Measurements from ENCODE around the gene AGBL1.
A peak's percentile ranks its signal among the peaks of the same experiment; 100 is the strongest.
"Not testable (repeated sequence)": the region's sequence is repeated elsewhere in the genome, so short reads cannot be mapped to it uniquely, and the experiment has no call there.

The AGBL1 gene

GRCh38 chr15:86425746-86426145 is 346.1 kb downstream of the AGBL1 start:
- no peak for DNase-seq

GRCh38 chr15:86432861-86433260 is 353.2 kb downstream of the AGBL1 start:
- no peak for DNase-seq

DNA sequence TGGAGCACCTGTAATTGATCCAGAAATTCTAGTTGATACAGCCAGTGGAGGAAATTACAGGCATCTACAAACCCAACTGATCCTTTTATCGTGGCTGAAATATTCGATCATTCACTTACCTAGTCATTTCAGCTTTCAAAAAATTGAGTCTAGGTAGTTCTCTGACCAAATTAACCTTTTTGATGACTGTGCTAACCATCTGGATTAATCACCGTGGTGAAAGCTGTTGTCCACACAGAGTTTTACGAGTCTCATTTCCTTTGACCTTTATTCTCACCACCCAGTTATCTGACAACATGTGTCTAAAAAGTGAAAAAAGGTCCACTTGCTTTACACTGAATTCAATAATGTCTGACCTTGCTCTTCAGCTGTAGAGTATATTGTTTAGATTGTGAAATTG is 354.3 kb downstream of the AGBL1 start:
- DNase-seq, result no peak

DNA sequence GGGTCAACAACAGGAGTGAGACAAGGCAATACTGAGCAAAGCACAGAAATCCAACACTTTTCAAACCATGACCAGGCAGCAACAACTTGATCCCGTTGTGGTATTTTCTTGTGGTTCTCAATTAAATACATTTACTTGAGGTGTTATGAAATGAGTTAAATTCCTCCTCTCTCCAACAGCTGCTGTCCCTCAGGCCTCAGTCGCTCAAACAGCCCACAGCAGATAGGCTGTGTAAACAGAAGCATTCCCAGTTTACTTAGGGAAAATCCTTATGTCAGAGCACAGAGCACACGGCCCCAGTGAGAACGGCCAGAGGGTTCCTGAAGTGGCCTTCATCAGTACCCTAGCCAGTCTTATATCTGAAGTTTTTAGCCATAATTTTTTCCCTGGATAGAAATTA is 359.9 kb downstream of the AGBL1 start:
- DNase-seq, result no peak

DNA sequence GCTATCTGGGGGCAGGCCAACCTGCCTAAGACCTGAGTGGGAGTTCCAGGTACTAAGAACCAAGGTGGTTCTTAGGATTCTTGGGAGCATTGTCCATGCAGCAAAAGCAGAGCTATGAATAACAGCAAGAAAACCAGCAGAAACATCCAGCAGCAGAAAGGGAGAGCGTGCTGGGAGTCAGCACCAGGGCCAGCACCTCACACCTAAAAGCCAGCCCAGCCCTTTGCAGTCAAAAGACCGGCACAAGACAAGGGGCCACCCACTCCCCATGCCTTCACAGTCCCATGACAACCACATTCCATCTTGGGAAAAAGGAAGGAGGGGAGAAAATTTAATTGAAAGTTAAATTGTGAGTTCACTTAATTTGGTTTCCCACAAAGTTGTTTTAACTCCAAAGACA is 364.9 kb downstream of the AGBL1 start:
- no peak for DNase-seq

DNA sequence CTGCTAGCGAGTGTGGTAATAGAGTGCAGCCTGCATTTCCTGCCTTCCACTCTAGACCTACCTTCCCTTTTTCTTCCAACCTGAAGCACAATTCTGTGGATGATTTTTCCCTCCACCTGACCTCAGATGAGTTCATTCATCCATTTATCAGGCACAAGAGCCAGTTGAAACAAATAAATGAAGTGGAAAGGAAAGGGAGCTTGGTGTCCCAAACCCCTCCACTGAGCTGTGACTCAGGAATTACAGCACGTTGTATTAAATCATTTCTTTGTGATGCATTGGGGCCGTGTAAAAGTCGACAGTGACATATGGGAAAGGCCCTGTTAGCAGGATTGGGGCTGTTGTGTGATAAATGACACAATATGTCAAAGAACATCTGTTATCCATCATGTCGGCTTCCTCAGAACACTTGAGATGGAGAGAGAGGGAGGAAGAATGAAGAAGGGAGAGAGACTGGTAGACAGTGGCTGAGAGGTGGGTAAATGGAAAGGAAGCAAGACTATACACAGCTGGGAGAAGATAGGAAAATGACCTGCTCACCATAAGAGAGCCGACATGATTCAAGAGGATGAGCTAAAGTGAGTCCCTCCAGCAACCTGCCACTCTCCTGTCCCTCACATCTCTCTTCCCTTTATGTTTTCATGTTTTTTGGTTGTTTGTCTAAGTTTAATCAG is 366.0 kb downstream of the AGBL1 start:
- DNase-seq, result peak; percentile 97

DNA sequence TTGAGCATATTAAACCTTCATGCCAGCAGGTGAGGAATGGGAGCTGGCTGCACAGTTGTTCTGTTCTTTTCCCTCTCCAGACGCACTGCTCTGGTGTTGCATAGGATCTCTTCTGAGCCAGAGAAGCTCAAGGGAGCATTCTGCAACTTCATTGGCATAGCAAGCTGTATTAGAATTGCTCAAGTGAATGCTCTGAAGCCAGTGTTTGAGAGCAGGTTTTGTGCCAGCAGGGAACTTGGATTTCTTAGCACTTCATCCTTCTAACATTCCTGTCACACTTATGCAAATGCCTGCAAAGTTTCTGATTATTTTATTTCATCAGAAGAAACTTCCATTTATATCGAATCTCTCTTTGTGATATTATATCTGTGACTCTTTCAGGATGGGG is 366.6 kb downstream of the AGBL1 start:
- peak; percentile 85 for DNase-seq

- not testable (repeated sequence) for DNase-seq
Observed at GRCh38 chr15:86465470-86466039, 385.9 kb downstream of the AGBL1 start.

- no peak for DNase-seq
Observed at GRCh38 chr15:86481720-86482119, 402.0 kb downstream of the AGBL1 start.

- DNase-seq, result peak; percentile 39
Observed at GRCh38 chr15:86483936-86484335, 404.3 kb downstream of the AGBL1 start.

- DNase-seq, result no peak
Observed at GRCh38 chr15:86488046-86488445, 408.4 kb downstream of the AGBL1 start.

DNA sequence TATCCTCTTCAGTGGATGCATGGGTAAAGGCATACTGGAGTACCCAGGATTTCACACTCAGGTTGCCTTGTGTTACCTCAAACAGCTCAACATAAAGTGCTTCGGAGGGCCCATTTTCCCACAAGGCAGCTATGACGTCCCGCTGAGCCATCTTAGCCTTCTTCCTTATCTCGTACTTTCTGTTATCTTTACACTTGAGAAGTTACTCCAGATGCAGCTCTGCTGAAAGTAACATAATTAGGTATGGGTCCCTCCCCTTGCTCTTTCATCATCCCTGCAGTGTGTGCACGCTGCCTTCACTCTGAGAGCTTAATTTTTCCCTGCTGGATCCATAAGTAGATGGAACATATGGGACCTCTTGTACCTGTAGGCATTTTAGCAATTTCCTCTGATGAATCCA is 410.3 kb downstream of the AGBL1 start:
- peak; percentile 48 for DNase-seq

- no peak for DNase-seq
Observed at GRCh38 chr15:86491118-86491517, 411.4 kb downstream of the AGBL1 start.

DNA sequence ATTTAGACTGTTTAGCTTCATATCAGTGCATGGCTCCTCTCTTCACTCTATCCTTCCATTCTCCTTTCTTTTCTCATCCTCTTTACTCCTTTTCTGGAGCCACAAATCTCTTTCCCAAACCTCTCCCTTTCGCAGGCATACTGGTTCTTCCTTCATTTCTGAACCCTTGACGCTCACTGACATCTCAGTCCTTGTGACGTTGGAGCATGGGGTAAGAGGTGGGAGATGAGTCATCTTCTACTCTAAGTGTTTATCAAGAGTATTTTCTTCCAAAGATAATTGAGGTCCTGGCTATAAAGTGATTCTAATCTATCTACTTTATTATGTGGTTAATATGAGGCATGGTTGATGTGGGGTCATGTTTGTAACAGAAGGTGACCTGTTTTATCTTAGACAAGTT is 414.2 kb downstream of the AGBL1 start:
- no peak for DNase-seq

DNA sequence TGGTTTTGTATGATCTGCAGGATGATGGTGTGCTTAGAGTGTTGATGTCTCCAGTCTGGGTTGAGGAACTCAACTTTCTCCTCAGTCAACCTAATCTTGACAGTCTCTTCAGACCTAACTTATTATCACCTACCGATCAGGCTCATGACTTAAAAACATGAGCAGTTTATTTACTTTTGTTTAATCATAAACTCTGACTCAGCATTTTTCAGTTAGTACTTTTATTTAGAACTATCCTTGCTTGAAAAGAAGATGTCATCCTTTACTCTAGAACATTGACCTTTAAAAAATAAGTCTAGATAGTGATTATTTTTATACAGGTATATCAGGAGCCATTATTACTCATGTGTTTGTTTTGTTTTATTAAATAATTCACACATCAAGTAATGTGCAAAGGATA is 414.8 kb downstream of the AGBL1 start:
- no peak for DNase-seq

DNA sequence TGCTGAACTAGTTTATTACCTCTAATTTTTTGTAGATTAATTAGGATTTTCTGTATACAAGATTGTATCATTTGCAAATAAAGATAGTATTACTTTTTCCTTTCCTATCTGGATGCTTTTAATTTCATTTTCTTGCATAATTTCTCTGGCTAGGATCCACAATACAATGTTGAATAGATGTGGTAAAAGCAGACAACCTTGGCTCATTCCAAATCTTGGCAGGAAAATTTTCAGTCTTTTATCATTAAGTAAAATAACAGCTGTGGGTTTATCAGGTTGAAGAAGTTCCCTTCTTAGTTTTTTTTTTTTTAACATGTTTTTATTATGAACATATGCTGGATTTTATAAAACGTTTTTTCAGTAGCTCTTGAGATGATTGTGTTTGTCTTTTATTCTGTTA is 422.6 kb downstream of the AGBL1 start:
- DNase-seq, result peak; percentile 38

DNA sequence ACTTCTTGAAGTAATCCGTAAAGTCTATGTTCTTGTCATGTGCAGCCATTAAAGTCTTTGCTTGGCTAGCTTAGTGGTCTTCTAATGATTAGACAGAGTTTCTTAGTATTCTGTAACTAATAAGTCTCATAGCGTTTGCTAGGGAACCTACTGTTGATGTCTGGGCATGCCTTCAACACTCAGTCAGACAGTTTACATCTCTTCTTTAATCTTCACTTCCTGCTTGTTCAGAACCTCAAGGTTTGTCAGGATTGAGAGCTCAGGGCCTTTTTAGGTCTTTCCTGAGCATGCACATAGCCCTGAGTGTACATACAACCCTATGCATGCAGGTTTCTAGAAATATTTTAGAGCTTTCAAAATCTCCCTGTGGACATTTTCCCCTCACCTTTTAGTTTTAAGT is 426.3 kb downstream of the AGBL1 start:
- DNase-seq, result no peak

DNA sequence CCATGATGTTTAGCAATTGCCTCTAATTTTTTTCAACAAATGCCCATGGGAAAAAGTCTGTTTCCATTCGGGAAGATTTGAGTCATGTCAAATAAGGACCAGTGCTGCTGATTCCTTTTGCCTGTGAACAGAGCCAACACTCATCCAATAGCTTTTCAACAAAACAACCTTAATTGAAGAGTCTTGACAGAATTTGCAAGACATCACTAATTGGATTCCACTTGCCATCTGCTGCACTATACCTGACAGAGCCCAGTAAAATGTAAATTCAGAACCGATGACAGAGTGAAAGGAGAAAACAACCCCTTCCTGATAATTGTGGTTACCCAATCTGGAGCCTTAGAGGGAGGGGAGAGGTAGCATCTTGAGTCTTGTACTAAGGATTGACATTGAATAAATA is 426.7 kb downstream of the AGBL1 start:
- DNase-seq, result peak; percentile 89

DNA sequence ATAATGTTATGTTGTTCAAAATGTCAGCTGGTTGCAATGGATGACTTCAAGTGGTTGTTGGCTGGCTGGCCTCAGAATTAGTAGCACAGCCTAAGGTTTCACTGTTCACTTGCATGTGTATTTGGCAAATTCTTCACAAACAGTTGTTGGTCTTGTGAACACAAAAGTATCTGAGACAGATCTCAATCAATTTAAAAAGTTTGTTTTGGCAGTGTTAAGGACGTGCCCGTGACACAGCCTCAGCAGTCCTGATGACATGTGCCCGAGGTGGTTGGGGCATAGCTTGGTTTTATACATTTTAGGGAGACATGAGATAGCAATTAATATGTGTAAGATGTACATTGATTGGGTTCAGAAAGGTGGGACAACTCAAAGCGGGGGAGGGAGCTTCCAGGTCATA is 436.0 kb downstream of the AGBL1 start:
- DNase-seq, result no peak

DNA sequence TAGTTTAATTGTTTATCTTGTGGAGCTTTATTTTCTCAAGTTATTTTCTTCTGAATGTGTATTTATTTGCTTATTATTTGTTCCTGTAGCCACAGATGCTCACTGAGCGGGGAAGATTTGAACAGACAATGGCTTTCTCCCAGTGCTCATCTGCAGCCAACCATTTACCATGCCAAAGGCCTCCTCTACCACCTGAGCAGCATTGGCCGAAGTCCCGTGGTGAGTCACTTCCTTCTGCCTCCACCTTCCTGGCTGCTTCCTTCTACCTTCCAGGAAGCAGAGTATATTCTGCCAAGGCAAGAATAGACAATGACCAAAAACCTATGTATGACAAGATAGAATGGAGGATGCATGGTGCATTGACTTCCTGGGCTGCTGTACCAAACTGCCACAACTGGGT is 443.1 kb downstream of the AGBL1 start:
- DNase-seq, result no peak

- peak; percentile 76 for DNase-seq
Observed at GRCh38 chr15:86526938-86527690, 447.4 kb downstream of the AGBL1 start.

DNA sequence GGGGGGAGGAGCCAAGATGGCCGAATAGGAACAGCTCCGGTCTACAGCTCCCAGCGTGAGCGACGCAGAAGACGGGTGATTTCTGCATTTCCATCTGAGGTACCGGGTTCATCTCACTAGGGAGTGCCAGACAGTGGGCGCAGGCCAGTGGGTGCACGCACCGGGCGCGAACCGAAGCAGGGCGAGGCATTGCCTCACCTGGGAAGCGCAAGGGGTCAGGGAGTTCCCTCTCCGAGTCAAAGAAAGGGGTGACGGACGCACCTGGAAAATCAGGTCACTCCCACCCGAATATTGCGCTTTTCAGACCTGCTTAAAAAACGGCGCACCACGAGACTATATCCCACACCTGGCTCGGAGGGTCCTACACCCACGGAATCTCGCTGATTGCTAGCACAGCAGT is 448.4 kb downstream of the AGBL1 start:
- not testable (repeated sequence) for DNase-seq

GRCh38 chr15:86538141-86538540 is 458.5 kb downstream of the AGBL1 start:
- DNase-seq, result no peak

DNA sequence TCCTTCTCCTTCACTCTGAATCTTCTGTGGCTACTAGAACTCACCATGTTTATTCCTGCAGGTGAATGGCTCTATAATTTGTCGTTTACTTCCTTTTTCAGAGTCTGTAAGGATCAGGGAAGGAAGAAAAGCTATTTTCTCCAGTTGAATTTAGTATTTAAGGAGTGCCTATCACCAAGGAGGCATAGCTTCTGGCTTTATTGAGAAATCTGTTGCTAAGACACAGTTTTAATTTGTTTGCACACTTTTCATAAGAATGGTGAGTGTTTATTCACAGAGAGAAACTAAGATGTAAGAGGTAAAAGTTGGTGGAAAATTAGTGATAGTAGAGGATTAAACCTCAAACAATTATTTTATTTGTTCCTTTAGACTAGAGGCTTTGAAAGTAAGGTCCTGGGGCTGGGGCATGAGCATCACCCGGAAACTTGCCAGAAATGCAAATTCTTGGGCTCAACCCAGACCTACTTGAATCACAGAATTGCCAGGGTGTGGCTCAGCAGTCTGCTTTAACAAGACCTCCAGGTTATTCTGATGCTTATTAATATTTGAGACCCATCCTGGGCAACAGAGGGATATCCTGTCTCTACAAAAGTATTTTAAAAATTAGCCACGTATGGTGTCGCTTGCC is 461.3 kb downstream of the AGBL1 start:
- no peak for DNase-seq
